Coronary artery (tissue), 2 donors: ENCODE data around the gene FXYD3.

Experiments used
- DNase-seq: peaks from one replicate; pipeline ENCODE4 v3.0.0-alpha.2; 2017; ENCODE audit warnings: low spot score
- H3K27ac ChIP-seq, 2 donors: fragments of 200-600 bp; sonication (generic); one replicate each; pipeline ENCODE4 v1.5.1; 2016 to 2019
- H3K4me3 ChIP-seq: fragments of 200-600 bp; sonication (generic); 2 replicates; pipeline ENCODE4 v1.5.1; 2016; ENCODE audit warnings: mild to moderate bottlenecking, moderate library complexity
- CTCF ChIP-seq: fragments of 200-600 bp; sonication (generic); IDR thresholded peaks from one replicate; pipeline ENCODE4 v1.5.1; 2019; ENCODE audit warnings: antibody characterized with exemption

FXYD3 gene

GRCh38 chr19:35093430-35093829, 22.2 kb upstream of the FXYD3 start:
- H3K27ac ChIP-seq = no peak overlapping the region
- DNase-seq = no peak
- no peak overlapping the region for H3K4me3 ChIP-seq
- TF ChIP-seq CTCF = no peak

GRCh38 chr19:35093941-35094647, 21.5 kb upstream of the FXYD3 start:
- no peak for DNase-seq
- Histone ChIP-seq H3K27ac (no peak overlapping the region), H3K4me3 (no peak overlapping the region)
- TF ChIP-seq CTCF = no peak

- H3K27ac ChIP-seq = no peak overlapping the region
- no peak for TF ChIP-seq CTCF
- no peak overlapping the region for H3K4me3 ChIP-seq
- DNase-seq = no peak
Measured at GRCh38 chr19:35094656-35095055, 21.0 kb upstream of the FXYD3 start.

GRCh38 chr19:35095667-35096368, 19.8 kb upstream of the FXYD3 start:
- Histone ChIP-seq H3K27ac (no peak overlapping the region), H3K4me3 (no peak overlapping the region)
- DNase-seq = no peak
- TF ChIP-seq CTCF = no peak

GRCh38 chr19:35098413-35099049, 17.1 kb upstream of the FXYD3 start:
- Histone ChIP-seq H3K27ac (no peak overlapping the region), H3K4me3 (no peak overlapping the region)
- TF ChIP-seq CTCF = no peak
- no peak for DNase-seq

- Histone ChIP-seq H3K27ac (no peak overlapping the region), H3K4me3 (no peak overlapping the region)
- TF ChIP-seq CTCF = no peak
- no peak for DNase-seq
Measured at GRCh38 chr19:35099155-35099896, 16.3 kb upstream of the FXYD3 start.
